ENCODE results near the gene IL6R.
"Not testable (repeated sequence)": the region's sequence is repeated elsewhere in the genome, so short reads cannot be mapped to it uniquely, and the experiment has no call there.

DNA sequence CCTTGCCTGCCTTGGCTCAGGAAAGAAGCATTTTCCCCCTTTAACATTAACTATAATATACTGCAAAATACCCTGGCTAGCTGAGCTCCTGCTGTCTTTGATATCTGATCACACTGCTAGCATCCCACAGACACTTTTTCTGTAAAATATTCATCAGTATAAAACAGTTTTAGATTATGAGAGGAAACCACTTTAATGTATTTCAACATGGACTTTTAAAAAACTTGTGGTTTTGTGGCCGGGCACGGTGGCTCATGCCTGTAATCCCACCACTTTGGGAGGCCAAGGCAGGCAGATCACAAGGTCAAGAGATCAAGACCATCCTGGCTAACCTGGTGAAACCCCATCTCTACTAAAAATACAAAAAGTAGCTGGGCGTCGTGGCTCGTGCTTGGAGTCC lies 81.6 kb downstream of the IL6R start:
- TF ChIP-seq, protein P1, sequence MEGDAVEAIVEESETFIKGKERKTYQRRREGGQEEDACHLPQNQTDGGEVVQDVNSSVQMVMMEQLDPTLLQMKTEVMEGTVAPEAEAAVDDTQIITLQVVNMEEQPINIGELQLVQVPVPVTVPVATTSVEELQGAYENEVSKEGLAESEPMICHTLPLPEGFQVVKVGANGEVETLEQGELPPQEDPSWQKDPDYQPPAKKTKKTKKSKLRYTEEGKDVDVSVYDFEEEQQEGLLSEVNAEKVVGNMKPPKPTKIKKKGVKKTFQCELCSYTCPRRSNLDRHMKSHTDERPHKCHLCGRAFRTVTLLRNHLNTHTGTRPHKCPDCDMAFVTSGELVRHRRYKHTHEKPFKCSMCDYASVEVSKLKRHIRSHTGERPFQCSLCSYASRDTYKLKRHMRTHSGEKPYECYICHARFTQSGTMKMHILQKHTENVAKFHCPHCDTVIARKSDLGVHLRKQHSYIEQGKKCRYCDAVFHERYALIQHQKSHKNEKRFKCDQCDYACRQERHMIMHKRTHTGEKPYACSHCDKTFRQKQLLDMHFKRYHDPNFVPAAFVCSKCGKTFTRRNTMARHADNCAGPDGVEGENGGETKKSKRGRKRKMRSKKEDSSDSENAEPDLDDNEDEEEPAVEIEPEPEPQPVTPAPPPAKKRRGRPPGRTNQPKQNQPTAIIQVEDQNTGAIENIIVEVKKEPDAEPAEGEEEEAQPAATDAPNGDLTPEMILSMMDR (IDR thresholded peaks at IDR 0.05; ENCODE audit: insufficient read depth, low read length): not testable (repeated sequence)
- TF ChIP-seq, protein P2, sequence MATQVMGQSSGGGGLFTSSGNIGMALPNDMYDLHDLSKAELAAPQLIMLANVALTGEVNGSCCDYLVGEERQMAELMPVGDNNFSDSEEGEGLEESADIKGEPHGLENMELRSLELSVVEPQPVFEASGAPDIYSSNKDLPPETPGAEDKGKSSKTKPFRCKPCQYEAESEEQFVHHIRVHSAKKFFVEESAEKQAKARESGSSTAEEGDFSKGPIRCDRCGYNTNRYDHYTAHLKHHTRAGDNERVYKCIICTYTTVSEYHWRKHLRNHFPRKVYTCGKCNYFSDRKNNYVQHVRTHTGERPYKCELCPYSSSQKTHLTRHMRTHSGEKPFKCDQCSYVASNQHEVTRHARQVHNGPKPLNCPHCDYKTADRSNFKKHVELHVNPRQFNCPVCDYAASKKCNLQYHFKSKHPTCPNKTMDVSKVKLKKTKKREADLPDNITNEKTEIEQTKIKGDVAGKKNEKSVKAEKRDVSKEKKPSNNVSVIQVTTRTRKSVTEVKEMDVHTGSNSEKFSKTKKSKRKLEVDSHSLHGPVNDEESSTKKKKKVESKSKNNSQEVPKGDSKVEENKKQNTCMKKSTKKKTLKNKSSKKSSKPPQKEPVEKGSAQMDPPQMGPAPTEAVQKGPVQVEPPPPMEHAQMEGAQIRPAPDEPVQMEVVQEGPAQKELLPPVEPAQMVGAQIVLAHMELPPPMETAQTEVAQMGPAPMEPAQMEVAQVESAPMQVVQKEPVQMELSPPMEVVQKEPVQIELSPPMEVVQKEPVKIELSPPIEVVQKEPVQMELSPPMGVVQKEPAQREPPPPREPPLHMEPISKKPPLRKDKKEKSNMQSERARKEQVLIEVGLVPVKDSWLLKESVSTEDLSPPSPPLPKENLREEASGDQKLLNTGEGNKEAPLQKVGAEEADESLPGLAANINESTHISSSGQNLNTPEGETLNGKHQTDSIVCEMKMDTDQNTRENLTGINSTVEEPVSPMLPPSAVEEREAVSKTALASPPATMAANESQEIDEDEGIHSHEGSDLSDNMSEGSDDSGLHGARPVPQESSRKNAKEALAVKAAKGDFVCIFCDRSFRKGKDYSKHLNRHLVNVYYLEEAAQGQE (IDR thresholded peaks at IDR 0.05; ENCODE audit: insufficient replicate concordance, low read depth): not testable (repeated sequence)
- not testable (repeated sequence) for TF ChIP-seq POLR2AphosphoS5 (IDR thresholded peaks at IDR 0.05; ENCODE audit: low read depth); GABPA (IDR thresholded peaks at IDR 0.05; ENCODE audit: low read depth); SPI1 (IDR thresholded peaks at IDR 0.05; ENCODE audit: borderline replicate concordance, low read depth)
